GM12801 (cell line): ENCODE measurements around the gene PDCD10.

ENCODE experiments used
- CTCF ChIP-seq: IDR thresholded peaks from one replicate; pipeline ENCODE4 v1.5.1; 2011; ENCODE audit warnings: control low read depth; ENCODE audit not compliant: insufficient read length; ENCODE audit errors: extremely low read depth

PDCD10 gene

GRCh38 chr3:167762296-167762695 lies 27.6 kb upstream of the PDCD10 start:
- TF ChIP-seq CTCF, result no peak

- no peak for TF ChIP-seq CTCF
Measured at GRCh38 chr3:167761302-167761701, 26.6 kb upstream of the PDCD10 start.

- no peak for TF ChIP-seq CTCF
Measured at GRCh38 chr3:167754049-167754448, 19.4 kb upstream of the PDCD10 start.

GRCh38 chr3:167750272-167750971 lies 15.7 kb upstream of the PDCD10 start:
- no peak for TF ChIP-seq CTCF

- no peak for TF ChIP-seq CTCF
Measured at GRCh38 chr3:167749728-167750127, 15.0 kb upstream of the PDCD10 start.

DNA sequence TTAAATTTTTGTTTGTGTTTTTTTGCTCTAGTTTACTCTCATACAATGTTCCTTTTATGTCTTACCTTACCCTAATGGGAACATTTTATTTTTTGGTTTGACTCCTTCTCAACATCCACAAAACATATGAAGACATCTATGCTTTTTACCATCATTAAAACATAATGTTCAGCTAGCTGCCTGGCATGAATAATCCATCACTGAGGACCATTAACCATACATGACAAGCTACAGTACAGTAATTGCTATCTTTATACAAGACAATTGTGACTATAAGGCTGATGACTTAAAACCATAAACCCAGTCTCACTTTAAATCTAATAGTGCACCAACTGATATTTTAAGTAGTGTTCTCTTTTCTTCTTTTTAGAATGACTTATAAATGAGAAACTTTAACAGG lies 14.5 kb upstream of the PDCD10 start:
- no peak for TF ChIP-seq CTCF

DNA sequence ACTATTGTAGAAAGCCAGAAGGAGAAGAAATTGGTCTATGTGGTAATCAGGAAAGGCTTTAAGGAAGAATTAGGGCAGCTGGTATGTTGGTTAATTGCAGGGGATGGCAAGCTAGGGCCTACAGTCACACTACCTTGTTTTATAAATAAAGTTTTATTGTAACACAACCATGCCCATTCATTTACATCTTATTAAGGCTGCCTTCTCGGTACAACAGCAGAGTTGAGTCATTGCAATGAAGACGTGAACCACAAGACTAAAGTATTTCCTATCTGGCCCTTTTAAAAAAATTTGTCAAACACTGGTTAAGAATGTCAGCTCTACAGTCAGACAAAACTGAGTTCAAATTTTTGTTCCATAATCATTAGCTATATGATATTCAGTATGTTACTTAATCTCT lies 9.1 kb upstream of the PDCD10 start:
- no peak for TF ChIP-seq CTCF
